ENCODE results near the gene RIMS1.

The RIMS1 gene

GRCh38 chr6:71855406-71855805 lies 30.9 kb upstream of the RIMS1 start:
- Histone ChIP-seq H3K9me2 (replicated peaks; ENCODE audit: insufficient read depth, low read length) (no peaks in the 10 kb centered on the region), H3K4me1 (ENCODE audit: low read length) (no peaks in the 10 kb centered on the region), H3K27me3 (replicated peaks; ENCODE audit: insufficient read depth, low read length) (no peaks in the 10 kb centered on the region), H3K36me3 (replicated peaks; ENCODE audit: insufficient read depth, low read length) (no peaks in the 10 kb centered on the region), H3F3A (ENCODE audit: insufficient read depth, low read length) (no peaks in the 10 kb centered on the region), H2AFZ (ENCODE audit: low read length) (0 out of 2 replicates have a peak overlapping the region, but pooled peaks have one; percentile 14), H3K4me2 (ENCODE audit: low read depth, low read length) (no peak overlapping the region), H3K9ac (ENCODE audit: low read length) (no peak overlapping the region), H3K79me2 (ENCODE audit: low read length) (no peaks in the 10 kb centered on the region), H4K20me1 (ENCODE audit: insufficient read depth, low read length) (no peaks in the 10 kb centered on the region), H3K27ac (ENCODE audit: low read length) (no peak overlapping the region), H3K9me3 (replicated peaks; ENCODE audit: insufficient read depth, low read length) (no peaks in the 10 kb centered on the region), H3K4me3 (ENCODE audit: low read length) (no peak overlapping the region)
- peak; percentile 16 for DNase-seq
- TF ChIP-seq, protein P1, sequence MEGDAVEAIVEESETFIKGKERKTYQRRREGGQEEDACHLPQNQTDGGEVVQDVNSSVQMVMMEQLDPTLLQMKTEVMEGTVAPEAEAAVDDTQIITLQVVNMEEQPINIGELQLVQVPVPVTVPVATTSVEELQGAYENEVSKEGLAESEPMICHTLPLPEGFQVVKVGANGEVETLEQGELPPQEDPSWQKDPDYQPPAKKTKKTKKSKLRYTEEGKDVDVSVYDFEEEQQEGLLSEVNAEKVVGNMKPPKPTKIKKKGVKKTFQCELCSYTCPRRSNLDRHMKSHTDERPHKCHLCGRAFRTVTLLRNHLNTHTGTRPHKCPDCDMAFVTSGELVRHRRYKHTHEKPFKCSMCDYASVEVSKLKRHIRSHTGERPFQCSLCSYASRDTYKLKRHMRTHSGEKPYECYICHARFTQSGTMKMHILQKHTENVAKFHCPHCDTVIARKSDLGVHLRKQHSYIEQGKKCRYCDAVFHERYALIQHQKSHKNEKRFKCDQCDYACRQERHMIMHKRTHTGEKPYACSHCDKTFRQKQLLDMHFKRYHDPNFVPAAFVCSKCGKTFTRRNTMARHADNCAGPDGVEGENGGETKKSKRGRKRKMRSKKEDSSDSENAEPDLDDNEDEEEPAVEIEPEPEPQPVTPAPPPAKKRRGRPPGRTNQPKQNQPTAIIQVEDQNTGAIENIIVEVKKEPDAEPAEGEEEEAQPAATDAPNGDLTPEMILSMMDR (IDR thresholded peaks at IDR 0.05; ENCODE audit: low read length), result peak; percentile 26
- TF ChIP-seq EZH2phosphoT487 (IDR thresholded peaks at IDR 0.05; ENCODE audit: low read length), result no peak

DNA sequence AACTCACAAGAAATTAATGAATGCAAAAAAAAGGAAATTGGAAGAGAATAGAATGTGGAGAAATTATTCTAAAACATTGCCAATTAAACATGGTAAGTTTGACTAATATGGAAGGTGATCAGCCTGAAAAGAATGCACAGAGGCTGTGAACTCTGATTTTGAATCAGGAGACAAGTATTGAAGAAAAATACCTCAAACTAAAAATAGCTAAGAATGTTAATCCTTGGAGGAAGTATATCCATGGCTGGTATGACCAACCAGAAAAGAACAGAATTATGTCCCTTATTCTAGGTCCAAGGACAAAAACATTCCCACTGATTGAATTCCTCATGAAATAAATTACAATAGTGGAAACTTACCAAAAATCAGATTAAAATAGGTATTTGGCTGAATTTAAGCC lies 7.3 kb upstream of the RIMS1 start:
- Histone ChIP-seq H3K9me2 (replicated peaks; ENCODE audit: insufficient read depth, low read length) (no peaks in the 10 kb centered on the region), H3K79me2 (ENCODE audit: low read length) (no peaks in the 10 kb centered on the region), H3K27me3 (replicated peaks; ENCODE audit: insufficient read depth, low read length) (no peaks in the 10 kb centered on the region), H3K27ac (ENCODE audit: low read length) (no peak overlapping the region), H3K36me3 (replicated peaks; ENCODE audit: insufficient read depth, low read length) (no peaks in the 10 kb centered on the region), H3K4me3 (ENCODE audit: low read length) (no peak overlapping the region), H3K4me1 (ENCODE audit: low read length) (no peaks in the 10 kb centered on the region), H2AFZ (ENCODE audit: low read length) (no peak overlapping the region), H3K9ac (ENCODE audit: low read length) (no peak overlapping the region), H3F3A (ENCODE audit: insufficient read depth, low read length) (no peaks in the 10 kb centered on the region), H3K9me3 (replicated peaks; ENCODE audit: insufficient read depth, low read length) (no peaks in the 10 kb centered on the region), H4K20me1 (ENCODE audit: insufficient read depth, low read length) (no peaks in the 10 kb centered on the region), H3K4me2 (ENCODE audit: low read depth, low read length) (no peak overlapping the region)
- TF ChIP-seq, protein P1 (IDR thresholded peaks at IDR 0.05; ENCODE audit: low read length), result no peak
- TF ChIP-seq EZH2 (optimal IDR thresholded peaks at IDR 0.05; ENCODE audit: low read depth, low read length), result no peak
- DNase-seq, result no peak

DNA sequence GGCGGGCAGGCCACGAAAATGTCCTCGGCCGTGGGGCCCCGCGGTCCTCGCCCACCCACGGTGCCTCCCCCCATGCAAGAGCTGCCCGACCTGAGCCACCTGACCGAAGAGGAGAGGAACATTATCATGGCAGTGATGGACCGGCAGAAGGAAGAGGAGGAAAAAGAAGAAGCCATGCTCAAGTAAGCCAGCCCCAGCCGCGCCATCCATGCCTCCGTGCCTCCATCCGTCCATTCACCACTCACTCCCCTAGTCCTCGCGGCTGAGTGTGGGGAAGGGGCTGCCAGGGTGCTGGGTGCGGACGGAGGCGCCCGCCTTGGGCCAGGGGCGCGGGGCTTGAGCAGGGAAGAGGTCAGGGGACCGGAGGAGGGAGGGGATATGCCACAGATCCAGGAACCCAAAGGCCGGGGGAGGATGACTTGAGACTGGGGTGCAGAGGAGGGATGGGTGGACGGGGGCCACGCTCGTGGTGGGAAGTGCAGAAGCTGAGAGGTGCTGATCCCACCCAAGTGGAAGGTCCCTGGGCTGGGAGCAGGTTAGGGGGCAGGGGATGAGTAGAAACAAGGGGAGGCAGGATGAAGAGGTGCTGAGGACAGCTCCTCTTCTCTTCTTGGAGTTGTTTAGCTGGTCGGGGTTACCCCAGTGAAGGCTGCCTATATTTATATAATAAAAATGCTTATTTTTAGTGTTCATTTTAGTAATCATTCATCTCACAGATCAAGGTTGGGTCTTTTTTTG lies 825 bp downstream of the RIMS1 start:
- Histone ChIP-seq H3K27me3 (replicated peaks; ENCODE audit: insufficient read depth, low read length) (no peaks in the 10 kb centered on the region), H3F3A (ENCODE audit: insufficient read depth, low read length) (no peaks in the 10 kb centered on the region), H3K4me3 (ENCODE audit: low read length) (peak overlapping the region; percentile 66), H3K4me1 (ENCODE audit: low read length) (no peaks in the 10 kb centered on the region), H3K4me2 (ENCODE audit: low read depth, low read length) (peak overlapping the region; percentile 86), H3K9ac (ENCODE audit: low read length) (peak overlapping the region; percentile 26; the same call in 1 of the 2 replicates), H3K79me2 (ENCODE audit: low read length) (no peaks in the 10 kb centered on the region), H3K27ac (ENCODE audit: low read length) (no peak overlapping the region), H2AFZ (ENCODE audit: low read length) (peak overlapping the region; percentile 81), H4K20me1 (ENCODE audit: insufficient read depth, low read length) (no peaks in the 10 kb centered on the region), H3K9me2 (replicated peaks; ENCODE audit: insufficient read depth, low read length) (no peaks in the 10 kb centered on the region), H3K9me3 (replicated peaks; ENCODE audit: insufficient read depth, low read length) (no peaks in the 10 kb centered on the region), H3K36me3 (replicated peaks; ENCODE audit: insufficient read depth, low read length) (no peaks in the 10 kb centered on the region)
- TF ChIP-seq EZH2phosphoT487 (IDR thresholded peaks at IDR 0.05; ENCODE audit: low read length), result no peak
- TF ChIP-seq, protein P1 (IDR thresholded peaks at IDR 0.05; ENCODE audit: low read length), result 0 out of 2 replicates have a peak, but pooled peaks have one; percentile 2
- DNase-seq, result no peak
